Kidney capillary endothelial cell (primary cell): ENCODE data around the gene FBXW10.
A peak's percentile ranks its signal among the peaks of the same experiment; 100 is the strongest.
"Not testable (repeated sequence)": the region's sequence is repeated elsewhere in the genome, so short reads cannot be mapped to it uniquely, and the experiment has no call there.

Experiments
- DNase-seq: peaks from one replicate; pipeline ENCODE4 v3.0.0-alpha.2; 2018; ENCODE audit warnings: low spot score

Gene FBXW10, protein sequence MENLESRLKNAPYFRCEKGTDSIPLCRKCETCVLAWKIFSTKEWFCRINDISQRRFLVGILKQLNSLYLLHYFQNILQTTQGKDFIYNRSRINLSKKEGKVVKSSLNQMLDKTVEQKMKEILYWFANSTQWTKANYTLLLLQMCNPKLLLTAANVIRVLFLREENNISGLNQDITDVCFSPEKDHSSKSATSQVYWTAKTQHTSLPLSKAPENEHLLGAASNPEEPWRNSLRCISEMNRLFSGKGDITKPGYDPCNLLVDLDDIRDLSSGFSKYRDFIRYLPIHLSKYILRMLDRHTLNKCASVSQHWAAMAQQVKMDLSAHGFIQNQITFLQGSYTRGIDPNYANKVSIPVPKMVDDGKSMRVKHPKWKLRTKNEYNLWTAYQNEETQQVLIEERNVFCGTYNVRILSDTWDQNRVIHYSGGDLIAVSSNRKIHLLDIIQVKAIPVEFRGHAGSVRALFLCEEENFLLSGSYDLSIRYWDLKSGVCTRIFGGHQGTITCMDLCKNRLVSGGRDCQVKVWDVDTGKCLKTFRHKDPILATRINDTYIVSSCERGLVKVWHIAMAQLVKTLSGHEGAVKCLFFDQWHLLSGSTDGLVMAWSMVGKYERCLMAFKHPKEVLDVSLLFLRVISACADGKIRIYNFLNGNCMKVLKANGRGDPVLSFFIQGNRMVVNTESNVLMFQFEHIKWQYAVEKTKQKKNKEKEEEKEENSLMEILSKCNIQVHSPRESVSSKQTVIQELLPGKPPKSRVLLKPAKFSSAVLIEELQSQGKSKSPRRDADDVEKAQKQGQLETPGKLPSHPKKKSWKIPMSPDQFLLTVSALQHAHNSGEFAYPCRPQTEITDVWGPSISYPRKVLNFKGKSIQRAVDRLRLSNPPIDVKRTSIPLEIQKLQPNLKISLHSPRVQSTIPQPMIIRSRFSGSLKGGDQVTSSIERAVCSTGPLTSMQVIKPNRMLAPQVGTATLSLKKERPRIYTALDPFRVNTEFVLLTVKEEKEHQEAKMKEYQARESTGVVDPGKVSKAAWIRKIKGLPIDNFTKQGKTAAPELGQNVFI

DNA sequence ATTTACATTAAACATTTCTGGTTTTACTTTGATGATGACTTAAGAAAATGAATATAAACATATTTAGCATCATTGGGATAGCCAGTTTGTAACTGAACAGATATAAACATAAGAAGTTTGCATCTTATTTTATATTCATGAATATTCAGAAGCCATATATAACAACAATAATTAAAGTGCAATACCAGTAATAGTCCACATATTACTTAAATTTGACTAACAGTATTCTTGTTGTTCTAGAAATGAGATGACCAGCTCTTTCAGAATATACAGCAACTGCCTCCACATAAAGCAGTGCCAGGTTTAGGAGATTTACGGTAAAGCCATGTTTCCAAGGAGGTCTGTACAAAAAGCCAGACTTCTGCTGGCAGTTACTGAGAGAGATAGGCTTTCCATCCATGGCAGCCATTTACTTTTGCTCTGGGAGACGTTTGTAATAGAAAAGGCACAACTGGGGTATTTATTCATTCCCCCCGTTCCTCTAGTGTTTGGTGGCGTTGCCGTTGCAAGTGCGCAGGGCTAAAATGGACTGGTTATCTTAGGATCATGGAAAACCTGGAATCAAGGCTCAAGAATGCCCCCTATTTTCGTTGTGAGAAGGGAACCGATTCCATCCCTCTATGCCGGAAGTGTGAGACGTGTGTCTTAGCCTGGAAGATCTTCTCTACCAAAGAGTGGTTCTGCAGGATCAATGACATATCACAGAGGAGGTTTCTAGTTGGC, at the start of gene FBXW10:
FBXW10 (plus strand) TSS at position 356 of the 723 bp plus-strand sequence; CDS start at position 547, 191 bp downstream.
- DNase-seq, result not testable (repeated sequence)

GRCh38 chr17:18695143-18695542, 48.7 kb upstream of the FBXW10 start:
- not testable (repeated sequence) for DNase-seq

GRCh38 chr17:18698473-18699103, 45.3 kb upstream of the FBXW10 start:
- DNase-seq, result not testable (repeated sequence)

DNA sequence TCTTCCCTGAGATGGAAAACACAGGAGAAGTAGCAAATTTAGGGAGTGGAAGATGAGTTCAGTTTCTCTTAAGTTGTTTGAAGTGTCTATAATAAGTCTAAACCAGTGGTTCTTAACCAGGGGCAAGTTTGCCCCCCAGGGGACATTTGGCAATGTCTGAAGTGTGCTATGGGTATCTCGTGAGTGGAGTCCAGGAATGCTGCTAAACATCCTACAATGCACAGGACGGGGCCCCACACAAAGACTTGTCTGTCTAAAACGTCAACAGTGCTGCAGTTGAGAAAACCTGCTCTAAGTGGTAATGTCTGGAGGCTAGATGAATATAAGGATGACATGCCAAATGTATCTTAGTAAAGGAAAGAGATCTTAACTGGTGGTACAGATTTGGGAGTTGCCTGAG, 37.9 kb upstream of the FBXW10 start:
- DNase-seq, result not testable (repeated sequence)

- DNase-seq, result not testable (repeated sequence)
Measured at GRCh38 chr17:18708215-18708614, 35.6 kb upstream of the FBXW10 start.

DNA sequence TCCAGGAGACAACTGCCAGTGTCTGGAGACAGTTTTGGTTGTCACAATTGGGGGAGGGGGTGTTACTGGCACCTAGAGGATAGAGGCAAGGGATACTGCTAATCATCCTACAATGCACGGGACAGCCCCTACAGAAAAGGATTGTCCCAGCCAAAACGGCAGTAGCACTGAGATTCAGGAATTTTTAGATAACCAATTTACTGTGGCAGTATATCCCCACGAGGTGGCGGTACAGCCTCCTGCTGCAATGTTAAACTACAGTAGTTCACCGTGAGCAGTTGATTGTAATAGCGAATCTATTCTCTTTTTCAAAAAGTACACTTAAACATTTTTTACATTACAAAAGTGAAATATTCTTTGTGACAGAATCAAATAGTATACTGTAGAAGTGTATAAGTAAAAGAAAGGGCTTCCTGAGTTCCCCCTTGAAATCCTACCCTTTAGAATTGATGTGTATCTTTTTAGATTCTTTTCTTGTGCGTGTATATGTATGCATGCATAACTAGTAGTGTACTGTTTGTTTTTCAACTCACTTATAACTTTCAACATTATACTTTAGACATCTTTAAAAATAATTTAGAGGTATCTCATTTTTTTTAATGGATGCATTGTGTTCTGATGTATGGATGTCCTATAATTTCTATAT, 31.4 kb upstream of the FBXW10 start:
- DNase-seq, result peak; percentile 26

GRCh38 chr17:18718643-18719427, 25.0 kb upstream of the FBXW10 start:
- DNase-seq, result not testable (repeated sequence)

GRCh38 chr17:18719428-18720110, 24.3 kb upstream of the FBXW10 start:
- DNase-seq, result not testable (repeated sequence)

- not testable (repeated sequence) for DNase-seq
Measured at GRCh38 chr17:18721775-18722547, 21.9 kb upstream of the FBXW10 start.

DNA sequence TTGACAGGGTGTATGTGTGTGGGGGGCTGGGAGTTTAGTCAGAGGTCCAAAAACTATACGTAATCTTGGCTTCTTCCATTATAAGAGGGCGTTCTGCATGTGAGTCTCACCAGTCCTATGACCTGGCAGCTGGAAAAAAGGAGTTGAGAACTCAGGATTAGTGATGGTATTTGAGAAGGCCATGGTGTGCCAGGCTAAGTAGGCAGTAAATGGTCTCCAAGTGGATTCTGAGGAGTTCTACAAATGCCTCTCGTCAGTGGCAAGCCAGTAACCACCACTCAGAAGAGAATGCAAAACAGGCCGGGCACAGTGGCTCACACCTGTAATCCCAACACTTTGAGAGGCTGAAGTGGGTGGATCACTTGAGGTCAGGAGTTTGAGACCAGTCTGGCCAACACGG, 21.2 kb upstream of the FBXW10 start:
- not testable (repeated sequence) for DNase-seq

DNA sequence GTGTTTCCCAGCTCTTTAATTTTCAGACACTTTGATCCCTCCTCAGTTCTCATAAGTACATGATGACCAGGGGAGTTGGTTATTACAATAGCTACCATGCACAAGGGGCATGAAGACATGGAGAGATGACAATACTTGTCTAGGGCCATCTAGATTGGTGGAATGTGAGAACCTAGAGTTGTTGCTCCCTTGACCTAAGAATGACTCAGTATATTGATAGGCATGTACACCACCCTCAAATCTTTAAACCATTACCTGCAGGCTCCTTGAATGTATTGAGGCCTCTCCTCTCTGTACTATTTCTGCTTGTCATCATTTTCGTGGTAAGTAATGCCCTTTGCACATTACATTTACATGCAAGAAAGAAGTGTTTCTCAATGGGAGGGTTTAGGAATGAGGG, 20.3 kb upstream of the FBXW10 start:
- DNase-seq, result not testable (repeated sequence)

DNA sequence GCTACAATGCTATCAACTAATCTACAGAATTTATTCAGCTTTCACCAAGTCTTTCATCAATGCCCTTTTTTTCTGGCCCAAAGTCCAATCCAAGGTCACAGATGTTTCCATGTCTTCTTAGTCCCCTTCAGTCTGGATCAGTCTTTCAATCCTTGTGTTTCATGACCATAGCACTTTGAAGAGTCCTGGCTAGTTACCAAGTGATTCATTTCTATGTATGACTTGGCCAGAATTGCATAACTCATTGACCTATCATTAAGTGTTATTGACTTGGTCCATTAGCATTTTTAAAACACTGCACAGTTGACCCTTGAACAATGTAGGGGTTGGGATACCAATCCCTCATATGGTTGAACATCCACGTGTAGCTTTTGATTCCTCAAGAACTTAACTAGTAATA, 11.4 kb upstream of the FBXW10 start:
- DNase-seq, result not testable (repeated sequence)

GRCh38 chr17:18733350-18733749, 10.5 kb upstream of the FBXW10 start:
- not testable (repeated sequence) for DNase-seq

DNA sequence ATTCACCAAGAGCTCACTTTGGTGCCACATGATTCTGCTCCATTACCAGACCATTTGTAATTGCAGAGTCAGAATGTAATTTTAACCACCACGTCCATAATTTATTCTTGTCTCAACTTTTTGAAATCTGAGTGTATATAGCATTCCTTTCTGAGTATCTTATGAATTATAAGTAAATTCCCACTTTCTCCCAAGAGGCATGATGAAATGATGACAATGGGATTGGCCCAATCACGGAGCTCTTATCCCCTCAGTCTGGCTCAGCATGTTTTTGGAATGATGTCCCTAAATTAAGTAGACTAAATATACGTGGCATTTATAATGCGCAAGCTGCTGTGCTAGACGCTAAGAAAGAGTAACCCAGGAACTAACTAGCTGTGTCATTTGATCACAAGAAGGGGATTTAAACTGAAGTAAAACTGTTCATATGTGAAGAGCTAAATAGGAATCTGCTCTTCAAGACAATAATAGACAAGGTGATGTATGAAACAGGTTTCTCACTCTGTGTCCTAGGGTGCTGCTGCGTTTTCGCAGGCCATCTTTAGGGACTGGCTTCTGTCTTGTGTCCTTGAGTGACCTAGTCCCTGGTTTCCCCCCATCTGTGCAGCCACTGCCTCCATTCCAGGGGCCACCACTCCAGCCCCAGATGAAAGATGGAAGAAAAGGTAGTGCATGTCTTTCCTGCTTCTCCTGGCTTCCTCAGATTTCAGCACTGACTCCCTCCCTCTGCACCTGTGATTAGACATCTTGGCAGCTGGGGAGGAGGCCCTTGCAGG, 4.0 kb upstream of the FBXW10 start:
- DNase-seq, result not testable (repeated sequence)

DNA sequence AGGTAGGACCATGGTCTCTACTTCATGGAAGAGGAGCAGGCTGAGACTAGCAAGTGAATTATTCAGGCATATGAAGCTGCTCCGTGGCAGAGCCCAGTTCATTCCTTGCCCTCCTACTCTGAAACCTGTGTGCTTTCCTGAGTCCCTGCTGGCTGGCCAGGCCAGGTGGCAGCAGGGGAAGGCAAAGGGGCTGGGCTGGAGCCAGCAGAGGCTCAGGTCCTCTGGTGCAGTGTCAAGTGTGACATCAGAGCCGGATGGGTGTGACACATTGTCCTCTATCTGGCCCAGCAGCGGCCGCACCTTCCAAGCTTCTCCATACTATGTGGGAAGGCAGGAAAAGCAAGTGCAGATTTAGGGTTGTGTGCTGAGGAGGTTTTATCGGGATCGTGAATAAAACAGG, 2.6 kb upstream of the FBXW10 start:
- not testable (repeated sequence) for DNase-seq

- not testable (repeated sequence) for DNase-seq
Measured at GRCh38 chr17:18744726-18745125, 872 bp downstream of the FBXW10 start.

DNA sequence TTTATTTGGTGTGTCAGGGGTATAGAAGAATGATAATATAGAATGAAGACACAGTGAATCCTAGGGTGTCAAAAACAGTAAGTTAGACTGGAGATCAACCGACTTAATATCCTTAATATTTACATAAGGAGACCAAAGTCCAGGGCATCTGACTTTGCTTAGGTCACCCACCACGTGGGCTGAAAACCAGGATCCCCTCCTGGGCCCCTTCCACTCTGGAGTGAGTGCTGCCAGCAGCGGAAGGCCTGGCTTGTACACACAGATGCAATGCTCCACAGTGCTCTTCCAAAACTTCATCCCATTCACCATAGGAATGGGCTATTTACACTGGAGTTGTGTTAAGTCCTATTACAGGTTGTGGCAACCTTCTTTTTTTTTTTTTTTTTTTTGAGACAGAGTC, 2.7 kb downstream of the FBXW10 start:
- DNase-seq, result not testable (repeated sequence)

DNA sequence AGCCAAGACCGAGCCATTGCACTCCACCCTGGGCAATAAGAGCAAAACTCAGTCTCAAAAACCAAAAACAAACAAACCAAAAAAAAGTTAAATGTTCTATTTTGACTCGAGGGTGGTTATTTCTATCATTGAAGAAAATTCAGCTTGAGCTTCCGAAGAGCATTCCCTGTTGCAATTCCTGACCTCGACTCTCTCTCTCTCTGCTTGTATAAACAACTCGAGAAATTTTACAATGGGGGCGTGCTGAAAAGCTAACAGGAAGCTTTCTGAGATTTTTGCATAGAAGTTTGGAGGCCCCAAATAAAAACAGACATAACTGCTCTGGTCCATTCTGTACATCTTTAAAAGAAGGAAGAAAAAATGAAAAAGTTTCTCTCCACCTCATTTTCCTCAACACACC, 3.6 kb downstream of the FBXW10 start:
- DNase-seq, result not testable (repeated sequence)
